ENCODE data around the gene SST.

Gene SST

DNA sequence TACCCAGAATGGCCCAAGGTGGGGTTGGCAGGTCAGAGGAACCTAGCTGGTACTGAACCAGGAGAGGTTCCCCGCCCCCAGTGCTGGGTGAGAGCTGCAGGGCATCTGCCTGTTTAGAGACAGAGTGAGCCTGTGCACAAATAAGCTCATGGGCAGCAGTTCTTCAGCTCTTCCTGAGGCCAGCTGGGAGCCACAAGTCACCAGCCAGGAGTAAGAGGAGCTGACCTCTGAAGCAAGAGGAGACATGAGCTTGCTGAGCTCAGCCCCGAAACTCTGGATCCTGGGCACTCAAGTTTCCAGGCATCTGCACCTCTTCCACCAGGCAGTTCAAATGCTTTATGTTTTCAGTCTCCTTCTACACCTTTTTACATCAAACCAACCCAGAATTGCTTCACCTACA is 30.1 kb upstream of the SST start:
- no peak overlapping the region for H3K4me3 ChIP-seq (ENCODE audit: low read depth in 1 of 2, low read length in 2 of 2)
- no peak overlapping the region for H3K27ac ChIP-seq (ENCODE audit: low read length)
- no peaks in the 10 kb centered on the region for H3K4me1 ChIP-seq (ENCODE audit: control insufficient read depth in 1 of 2, insufficient read depth in 2 of 2, low read length in 2 of 2)
- no peaks in the 10 kb centered on the region for H3K27me3 ChIP-seq (ENCODE audit: low read depth, low read length)
- H3K9me3 ChIP-seq (ENCODE audit: control insufficient read depth in 1 of 2, low read length in 2 of 2) = no peaks in the 10 kb centered on the region
- no peaks in the 10 kb centered on the region for H3K36me3 ChIP-seq (ENCODE audit: control insufficient read depth in 1 of 2, insufficient read depth in 2 of 2, low read length in 2 of 2)

- Histone ChIP-seq H3K9me3 (ENCODE audit: control insufficient read depth in 1 of 2, low read length in 2 of 2) (no peaks in the 10 kb centered on the region), H3K4me3 (ENCODE audit: low read depth in 1 of 2, low read length in 2 of 2) (no peak overlapping the region), H3K27ac (ENCODE audit: low read length) (no peak overlapping the region), H3K4me1 (ENCODE audit: control insufficient read depth in 1 of 2, insufficient read depth in 2 of 2, low read length in 2 of 2) (no peaks in the 10 kb centered on the region), H3K36me3 (ENCODE audit: control insufficient read depth in 1 of 2, insufficient read depth in 2 of 2, low read length in 2 of 2) (no peaks in the 10 kb centered on the region), H3K27me3 (ENCODE audit: low read depth, low read length) (no peaks in the 10 kb centered on the region)
Observed at GRCh38 chr3:187698499-187699399, 28.6 kb upstream of the SST start.

DNA sequence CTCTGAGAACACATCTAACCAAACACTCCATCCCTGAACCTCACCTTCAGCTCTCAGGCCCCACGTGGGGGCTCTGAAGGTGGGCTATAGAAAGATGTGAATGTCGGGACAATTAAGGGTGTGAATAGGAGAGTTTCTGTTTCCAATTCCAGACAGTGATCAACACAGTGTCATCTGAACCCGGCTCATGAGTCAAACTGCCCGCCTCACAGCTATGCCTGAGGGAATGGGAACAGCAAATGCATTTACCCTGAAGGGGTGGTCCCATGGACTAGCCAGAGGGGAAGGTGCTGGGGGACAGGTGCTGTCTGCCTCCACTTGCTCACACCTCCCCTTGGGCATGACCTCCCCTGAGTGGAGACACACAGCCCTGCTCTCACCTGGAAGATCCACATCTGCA is 25.8 kb upstream of the SST start:
- no peaks in the 10 kb centered on the region for H3K9me3 ChIP-seq (ENCODE audit: control insufficient read depth in 1 of 2, low read length in 2 of 2)
- H3K4me1 ChIP-seq (ENCODE audit: control insufficient read depth in 1 of 2, insufficient read depth in 2 of 2, low read length in 2 of 2) = no peaks in the 10 kb centered on the region
- no peak overlapping the region for H3K27ac ChIP-seq (ENCODE audit: low read length)
- H3K4me3 ChIP-seq (ENCODE audit: low read depth in 1 of 2, low read length in 2 of 2) = no peak overlapping the region
- H3K36me3 ChIP-seq (ENCODE audit: control insufficient read depth in 1 of 2, insufficient read depth in 2 of 2, low read length in 2 of 2) = no peaks in the 10 kb centered on the region
- no peaks in the 10 kb centered on the region for H3K27me3 ChIP-seq (ENCODE audit: low read depth, low read length)

DNA sequence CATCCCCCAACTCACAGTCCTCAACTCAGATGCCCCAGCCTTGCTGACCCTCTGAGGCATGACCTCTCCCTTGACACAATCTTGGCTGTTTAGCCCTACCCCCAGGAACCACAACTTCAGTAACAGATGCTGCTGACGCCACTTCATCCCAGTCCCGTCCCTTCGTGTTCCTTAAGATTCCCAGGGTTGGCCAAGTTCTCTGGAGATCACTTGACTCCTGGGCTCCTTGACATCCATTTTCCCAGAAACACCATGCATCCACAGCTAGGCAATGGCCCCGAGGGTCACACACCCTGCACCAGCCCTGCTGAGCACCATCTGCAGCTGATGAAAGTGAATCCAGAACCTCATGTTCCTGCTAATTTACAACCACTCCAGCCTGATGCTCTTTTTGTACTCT is 25.3 kb upstream of the SST start:
- Histone ChIP-seq H3K27me3 (ENCODE audit: low read depth, low read length) (no peaks in the 10 kb centered on the region), H3K4me3 (ENCODE audit: low read depth in 1 of 2, low read length in 2 of 2) (no peak overlapping the region), H3K9me3 (ENCODE audit: control insufficient read depth in 1 of 2, low read length in 2 of 2) (no peaks in the 10 kb centered on the region), H3K36me3 (ENCODE audit: control insufficient read depth in 1 of 2, insufficient read depth in 2 of 2, low read length in 2 of 2) (no peaks in the 10 kb centered on the region), H3K27ac (ENCODE audit: low read length) (no peak overlapping the region), H3K4me1 (ENCODE audit: control insufficient read depth in 1 of 2, insufficient read depth in 2 of 2, low read length in 2 of 2) (no peaks in the 10 kb centered on the region)

GRCh38 chr3:187694801-187695200 is 24.6 kb upstream of the SST start:
- Histone ChIP-seq H3K27ac (ENCODE audit: low read length) (no peak overlapping the region), H3K27me3 (ENCODE audit: low read depth, low read length) (no peaks in the 10 kb centered on the region), H3K9me3 (ENCODE audit: control insufficient read depth in 1 of 2, low read length in 2 of 2) (no peaks in the 10 kb centered on the region), H3K36me3 (ENCODE audit: control insufficient read depth in 1 of 2, insufficient read depth in 2 of 2, low read length in 2 of 2) (no peaks in the 10 kb centered on the region), H3K4me1 (ENCODE audit: control insufficient read depth in 1 of 2, insufficient read depth in 2 of 2, low read length in 2 of 2) (no peaks in the 10 kb centered on the region), H3K4me3 (ENCODE audit: low read depth in 1 of 2, low read length in 2 of 2) (no peak overlapping the region)

GRCh38 chr3:187693431-187693830 is 23.2 kb upstream of the SST start:
- Histone ChIP-seq H3K36me3 (ENCODE audit: control insufficient read depth in 1 of 2, insufficient read depth in 2 of 2, low read length in 2 of 2) (no peaks in the 10 kb centered on the region), H3K9me3 (ENCODE audit: control insufficient read depth in 1 of 2, low read length in 2 of 2) (no peaks in the 10 kb centered on the region), H3K27ac (ENCODE audit: low read length) (no peak overlapping the region), H3K4me3 (ENCODE audit: low read depth in 1 of 2, low read length in 2 of 2) (no peak overlapping the region), H3K27me3 (ENCODE audit: low read depth, low read length) (no peaks in the 10 kb centered on the region), H3K4me1 (ENCODE audit: control insufficient read depth in 1 of 2, insufficient read depth in 2 of 2, low read length in 2 of 2) (no peaks in the 10 kb centered on the region)

DNA sequence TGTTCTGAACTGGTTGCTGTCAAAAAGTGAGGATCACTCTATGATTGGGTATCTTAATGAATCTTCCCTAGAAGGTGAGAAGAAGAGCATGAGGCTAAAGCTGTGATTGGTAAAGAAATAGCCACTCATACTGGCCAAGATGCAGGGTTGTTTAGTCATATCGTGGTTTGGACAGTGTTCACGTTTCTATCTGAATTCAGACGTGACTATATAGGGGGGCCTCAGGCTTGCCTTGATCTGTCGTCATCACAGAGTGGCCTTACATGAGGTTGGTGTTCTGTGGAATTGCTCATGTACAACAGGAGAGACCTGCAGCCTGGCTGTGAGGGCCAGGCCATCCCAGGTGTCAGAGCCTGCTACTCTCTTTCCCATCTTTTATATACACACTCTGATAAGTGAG is 19.8 kb upstream of the SST start:
- H3K4me3 ChIP-seq (ENCODE audit: low read depth in 1 of 2, low read length in 2 of 2) = no peak overlapping the region

GRCh38 chr3:187686621-187687273 is 16.6 kb upstream of the SST start:
- no peaks in the 10 kb centered on the region for H3K4me1 ChIP-seq (ENCODE audit: control insufficient read depth in 1 of 2, insufficient read depth in 2 of 2, low read length in 2 of 2)
- H3K9me3 ChIP-seq (ENCODE audit: control insufficient read depth in 1 of 2, low read length in 2 of 2) = peaks cover 4 to 13% of the 10 kb centered on the region in 2 donors
- no peak overlapping the region for H3K27ac ChIP-seq (ENCODE audit: low read length)
- H3K27me3 ChIP-seq (ENCODE audit: low read depth, low read length) = no peaks in the 10 kb centered on the region
- H3K4me3 ChIP-seq (ENCODE audit: low read depth in 1 of 2, low read length in 2 of 2) = no peak overlapping the region
- H3K36me3 ChIP-seq (ENCODE audit: control insufficient read depth in 1 of 2, insufficient read depth in 2 of 2, low read length in 2 of 2) = no peaks in the 10 kb centered on the region

More for the DNA sequence above, 19.8 kb upstream of the SST start:
- Histone ChIP-seq H3K4me1 (ENCODE audit: control insufficient read depth in 1 of 2, insufficient read depth in 2 of 2, low read length in 2 of 2) (no peaks in the 10 kb centered on the region), H3K27me3 (ENCODE audit: low read depth, low read length) (no peaks in the 10 kb centered on the region), H3K27ac (ENCODE audit: low read length) (no peak overlapping the region), H3K9me3 (ENCODE audit: control insufficient read depth in 1 of 2, low read length in 2 of 2) (peaks cover 0 to 10% of the 10 kb centered on the region in 2 donors), H3K36me3 (ENCODE audit: control insufficient read depth in 1 of 2, insufficient read depth in 2 of 2, low read length in 2 of 2) (no peaks in the 10 kb centered on the region)

DNA sequence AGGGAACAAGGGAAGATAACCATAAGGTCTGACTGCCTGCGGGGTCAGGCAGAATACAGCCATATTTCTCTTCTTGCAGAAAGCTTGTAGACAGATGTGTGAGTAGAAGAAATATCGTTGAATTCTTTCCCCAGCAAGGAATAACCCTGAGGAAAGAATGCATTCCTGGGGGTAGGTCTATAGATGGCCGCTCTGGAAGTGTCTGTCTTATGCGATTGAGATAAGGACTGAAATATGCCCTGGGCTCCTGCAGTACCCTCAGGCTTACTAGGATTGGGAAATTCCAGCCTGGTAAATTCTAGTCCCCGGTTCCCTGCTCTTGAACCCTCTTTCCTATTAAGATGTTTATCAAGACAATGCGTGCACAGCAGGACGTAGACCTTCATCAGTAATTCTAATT is 15.8 kb upstream of the SST start:
- H3K27me3 ChIP-seq (ENCODE audit: low read depth, low read length) = no peaks in the 10 kb centered on the region
- H3K9me3 ChIP-seq (ENCODE audit: control insufficient read depth in 1 of 2, low read length in 2 of 2) = peaks cover 4 to 13% of the 10 kb centered on the region in 2 donors
- H3K36me3 ChIP-seq (ENCODE audit: control insufficient read depth in 1 of 2, insufficient read depth in 2 of 2, low read length in 2 of 2) = no peaks in the 10 kb centered on the region
- H3K27ac ChIP-seq (ENCODE audit: low read length) = no peak overlapping the region
- H3K4me1 ChIP-seq (ENCODE audit: control insufficient read depth in 1 of 2, insufficient read depth in 2 of 2, low read length in 2 of 2) = no peaks in the 10 kb centered on the region
- no peak overlapping the region for H3K4me3 ChIP-seq (ENCODE audit: low read depth in 1 of 2, low read length in 2 of 2)

DNA sequence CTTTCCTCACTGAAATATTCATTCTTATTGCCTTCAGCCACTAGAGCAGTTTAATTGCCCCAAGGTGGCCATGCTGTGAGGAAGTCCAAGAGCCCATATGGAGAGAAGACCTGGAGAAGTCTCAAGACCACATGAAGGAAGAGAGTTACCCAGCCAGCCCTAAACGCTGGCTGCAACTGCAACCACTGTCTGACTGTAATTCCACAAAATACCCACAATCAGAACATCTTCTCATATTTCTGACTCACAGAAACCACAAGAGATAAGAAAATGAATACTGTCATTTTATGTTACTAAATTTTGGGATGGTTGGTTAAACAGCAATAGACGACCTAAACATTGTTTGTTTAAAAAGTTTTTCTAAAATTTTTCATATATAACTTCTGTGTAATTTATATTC is 14.7 kb upstream of the SST start:
- no peak overlapping the region for H3K27ac ChIP-seq (ENCODE audit: low read length)
- no peaks in the 10 kb centered on the region for H3K4me1 ChIP-seq (ENCODE audit: control insufficient read depth in 1 of 2, insufficient read depth in 2 of 2, low read length in 2 of 2)
- no peak overlapping the region for H3K4me3 ChIP-seq (ENCODE audit: low read depth in 1 of 2, low read length in 2 of 2)
- peaks cover 4 to 13% of the 10 kb centered on the region in 2 donors for H3K9me3 ChIP-seq (ENCODE audit: control insufficient read depth in 1 of 2, low read length in 2 of 2)
- H3K27me3 ChIP-seq (ENCODE audit: low read depth, low read length) = no peaks in the 10 kb centered on the region
- no peaks in the 10 kb centered on the region for H3K36me3 ChIP-seq (ENCODE audit: control insufficient read depth in 1 of 2, insufficient read depth in 2 of 2, low read length in 2 of 2)

DNA sequence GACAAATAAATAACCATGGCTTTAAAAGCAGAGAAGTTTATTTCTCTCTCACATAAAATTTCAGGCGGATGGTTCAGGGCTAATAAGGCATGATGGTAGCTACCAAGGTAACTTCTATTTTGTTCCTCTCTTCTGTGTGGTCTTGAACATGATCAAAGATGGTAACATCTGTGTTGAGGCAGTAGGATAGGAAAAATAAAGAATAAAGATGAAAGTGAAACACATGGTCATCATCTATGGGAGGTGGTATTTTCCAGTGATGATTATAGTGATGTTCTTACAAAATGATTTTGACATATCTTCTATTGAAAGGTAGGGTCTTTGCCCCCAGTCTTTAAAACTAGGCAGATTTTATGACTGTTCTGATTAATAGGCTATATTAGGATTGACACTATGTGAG is 14.2 kb upstream of the SST start:
- Histone ChIP-seq H3K9me3 (ENCODE audit: control insufficient read depth in 1 of 2, low read length in 2 of 2) (peaks cover 4 to 13% of the 10 kb centered on the region in 2 donors), H3K27me3 (ENCODE audit: low read depth, low read length) (no peaks in the 10 kb centered on the region), H3K4me3 (ENCODE audit: low read depth in 1 of 2, low read length in 2 of 2) (no peak overlapping the region), H3K27ac (ENCODE audit: low read length) (no peak overlapping the region), H3K36me3 (ENCODE audit: control insufficient read depth in 1 of 2, insufficient read depth in 2 of 2, low read length in 2 of 2) (no peaks in the 10 kb centered on the region), H3K4me1 (ENCODE audit: control insufficient read depth in 1 of 2, insufficient read depth in 2 of 2, low read length in 2 of 2) (peaks cover 0 to 1% of the 10 kb centered on the region in 2 donors)

All from muscle layer of duodenum (tissue), 2 donors.